ENCODE measurements around the gene SCLY. TPM values are rescaled to one million over a fixed set of nuclear protein-coding genes. Genes with fewer than 3 reads are reported as not detected.

The SCLY gene
- total RNA-seq, 2 donors from 2014 or later = 18.5 to 32.4 TPM

DNA sequence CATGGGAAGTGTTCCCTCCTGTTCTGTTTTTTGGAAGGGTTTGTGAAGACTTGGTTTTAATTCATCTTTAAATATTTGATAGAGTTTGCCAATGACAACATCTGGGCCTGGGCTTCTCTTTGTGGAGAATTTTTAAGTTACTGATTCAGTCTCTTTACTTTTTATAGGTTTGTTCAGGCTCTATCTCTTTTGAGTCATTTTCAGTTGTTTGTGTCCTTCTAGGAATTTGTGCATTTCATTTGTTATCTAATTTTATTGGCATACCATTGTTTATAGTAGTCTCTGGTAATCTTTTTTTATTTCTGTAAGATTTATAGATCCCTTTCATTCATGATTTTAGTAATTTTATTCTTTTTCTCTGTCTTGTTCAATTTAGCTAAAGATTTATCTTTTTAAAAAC is 14.6 kb downstream of the SCLY start:
- DNase-seq (no peak), ATAC-seq (no peak)
- Histone ChIP-seq H3K36me3 (replicated peaks in 1 of 2; ENCODE audit: insufficient read depth in 1 of 2, low read depth in 2 of 2) (no peaks in the 10 kb centered on the region), H3K9me3 (no peaks in the 10 kb centered on the region), H3K27ac (no peak overlapping the region), H3K4me3 (no peak overlapping the region), H3K27me3 (no peaks in the 10 kb centered on the region), H3K4me1 (peaks cover 37% of the 10 kb centered on the region)
- TF ChIP-seq POLR2A (IDR thresholded peaks at IDR 0.05) = no peak
- TF ChIP-seq CTCF (IDR thresholded peaks at IDR 0.05) = no peak
- intact Hi-C loops (cut with DNase I) = no loop called here

- 77 to 96% methylated on average over 1 of the region's 1 CpG for WGBS, 2 donors
- intact Hi-C loops (cut with DNase I) = no loop called here
- peaks cover 36% of the 10 kb centered on the region for H3K4me1 ChIP-seq
- peaks cover 0 to 9% of the 10 kb centered on the region in 2 donors for H3K36me3 ChIP-seq (replicated peaks in 1 of 2; ENCODE audit: insufficient read depth in 1 of 2, low read depth in 2 of 2)
- H3K9me3 ChIP-seq = no peaks in the 10 kb centered on the region
- no peak for ATAC-seq
- no peak overlapping the region for H3K27ac ChIP-seq
- DNase-seq = no peak
- H3K4me3 ChIP-seq = no peak overlapping the region
- no peaks in the 10 kb centered on the region for H3K27me3 ChIP-seq
- TF ChIP-seq POLR2A (IDR thresholded peaks at IDR 0.05) = no peak
- TF ChIP-seq CTCF (IDR thresholded peaks at IDR 0.05) = no peak
Measured at GRCh38 chr2:238077292-238077691, 16.5 kb downstream of the SCLY start.

DNA sequence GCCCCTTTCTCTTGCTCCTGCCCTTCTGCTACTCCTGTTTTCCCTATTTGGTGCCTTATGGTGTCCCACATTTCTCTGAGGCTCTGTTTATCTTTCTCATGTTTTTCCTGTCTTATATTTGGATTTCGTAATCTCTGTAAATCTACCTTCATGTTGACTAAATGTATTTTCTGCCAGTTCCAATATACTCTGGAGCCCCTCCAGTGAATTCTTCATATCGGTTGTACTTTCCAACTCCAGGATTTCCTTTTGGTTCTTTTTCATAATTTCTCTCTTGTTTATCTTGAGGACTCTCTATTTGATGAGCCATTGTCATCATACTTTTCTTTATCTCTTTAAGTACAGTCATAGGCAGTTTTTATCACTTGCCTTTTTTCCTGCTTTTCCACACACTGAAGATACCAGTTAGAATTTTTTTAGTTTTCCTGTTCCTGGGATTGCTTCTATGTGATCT is 19.1 kb downstream of the SCLY start:
- Histone ChIP-seq H3K36me3 (replicated peaks in 1 of 2; ENCODE audit: insufficient read depth in 1 of 2, low read depth in 2 of 2) (peaks cover 0 to 22% of the 10 kb centered on the region in 2 donors), H3K27ac (no peak overlapping the region), H3K4me1 (peaks cover 36% of the 10 kb centered on the region), H3K4me3 (no peak overlapping the region), H3K9me3 (no peaks in the 10 kb centered on the region), H3K27me3 (no peaks in the 10 kb centered on the region)
- ATAC-seq (peak; percentile 72), DNase-seq (no peak)
- intact Hi-C loops (cut with DNase I) = no loop called here
- 32 to 38% methylated on average over 2 of the region's 2 CpGs for WGBS, 2 donors
- TF ChIP-seq CTCF (IDR thresholded peaks at IDR 0.05) (no peak), POLR2A (IDR thresholded peaks at IDR 0.05) (no peak)

DNA sequence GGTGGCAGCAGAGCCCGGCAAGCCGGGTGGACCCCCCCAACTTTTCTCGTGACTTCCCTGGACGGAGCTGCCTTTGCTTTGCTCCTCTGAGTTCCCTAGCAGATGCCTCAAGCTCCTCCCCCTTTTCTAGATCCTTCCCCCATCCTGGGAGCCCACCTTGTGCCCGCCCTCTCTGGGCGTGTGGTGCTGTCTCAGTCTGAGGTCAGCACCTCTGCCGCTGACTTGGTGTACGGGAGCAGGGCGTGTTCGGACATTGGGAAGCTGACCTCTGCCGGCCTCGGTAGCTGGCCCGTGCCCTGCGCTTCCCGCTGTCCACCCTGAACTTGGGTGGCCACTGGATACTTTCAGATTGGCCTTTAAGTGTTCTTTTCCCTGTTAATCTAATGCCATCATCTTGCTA is 19.7 kb downstream of the SCLY start:
- TF ChIP-seq POLR2A (IDR thresholded peaks at IDR 0.05) (no peak), CTCF (IDR thresholded peaks at IDR 0.05) (no peak)
- H3K27ac ChIP-seq = no peak overlapping the region
- intact Hi-C loops (cut with DNase I) = no loop called here
- H3K4me1 ChIP-seq = peaks cover 35% of the 10 kb centered on the region
- no peak overlapping the region for H3K4me3 ChIP-seq
- no peaks in the 10 kb centered on the region for H3K9me3 ChIP-seq
- ATAC-seq (no peak), DNase-seq (peak in 1 of 4 donors; percentile 10)
- WGBS, 2 donors = 96 to 99% methylated on average over 14 of the region's 15 CpGs
- H3K27me3 ChIP-seq = no peaks in the 10 kb centered on the region
- peaks cover 0 to 22% of the 10 kb centered on the region in 2 donors for H3K36me3 ChIP-seq (replicated peaks in 1 of 2; ENCODE audit: insufficient read depth in 1 of 2, low read depth in 2 of 2)

DNA sequence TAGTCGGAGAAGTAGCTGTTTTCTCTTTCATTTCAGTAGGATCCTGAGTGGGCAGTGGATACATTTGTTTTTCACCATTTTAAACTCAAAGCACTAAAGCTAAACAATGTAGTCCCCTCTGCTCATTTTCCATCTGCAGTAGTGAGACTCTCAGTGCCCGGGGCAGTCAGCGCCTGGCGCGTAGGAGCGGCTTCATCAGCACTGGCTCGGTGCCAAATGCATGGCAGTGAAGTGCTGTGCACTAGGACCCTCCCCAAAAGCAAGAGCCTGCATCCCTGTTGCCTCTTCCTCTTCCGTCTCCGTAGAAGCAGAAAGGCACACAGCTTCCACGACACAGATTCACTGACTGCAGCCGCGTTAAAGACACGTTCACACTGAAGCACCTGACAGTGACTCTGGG is 20.3 kb downstream of the SCLY start:
- no peaks in the 10 kb centered on the region for H3K9me3 ChIP-seq
- no peak for TF ChIP-seq POLR2A (IDR thresholded peaks at IDR 0.05)
- no peak for TF ChIP-seq CTCF (IDR thresholded peaks at IDR 0.05)
- DNase-seq (peak in 1 of 4 donors; percentile 13), ATAC-seq (no peak)
- H3K36me3 ChIP-seq (replicated peaks in 1 of 2; ENCODE audit: insufficient read depth in 1 of 2, low read depth in 2 of 2) = peaks cover 0 to 22% of the 10 kb centered on the region in 2 donors
- intact Hi-C loops (cut with DNase I) = no loop called here
- H3K4me1 ChIP-seq = peaks cover 31% of the 10 kb centered on the region
- H3K4me3 ChIP-seq = no peak overlapping the region
- 93% methylated on average over 13 of the region's 13 CpGs for WGBS, 2 donors
- H3K27ac ChIP-seq = no peak overlapping the region
- no peaks in the 10 kb centered on the region for H3K27me3 ChIP-seq
